A549 (cell line): ENCODE results near the gene ADAMTS2. TPM values are rescaled to one million over a fixed set of nuclear protein-coding genes. Genes with fewer than 3 reads are reported as not detected.
"Not testable (repeated sequence)": the region's sequence is repeated elsewhere in the genome, so short reads cannot be mapped to it uniquely, and the experiment has no call there.

Source experiments
- ATAC-seq, 2 experiments: fragments of 200-7000 bp in 1 of 2; fragments of >200 bp in 1 of 2; cut with Nextera tagmentation in 1 of 2; cut with Tn5 transposase in 1 of 2; 3 replicates each; pipeline versions ENCODE4 v1.8.0 to v1.9.1; 2018 to 2020; ENCODE audit warnings: mild to moderate bottlenecking in 1 of 2, moderate library complexity in 1 of 2
- CTCF ChIA-PET: fragments of 300-600 bp; sonication (Branson Sonifier 250); formaldehyde crosslinking; extraction: SDS; loops from one replicate; lab custom pipeline; 2021; ENCODE audit warnings: antibody characterized with exemption, inconsistent platforms; lab: Yijun Ruan, JAX
- POLR2A ChIA-PET: fragments of 350-600 bp; formaldehyde crosslinking; extraction: SDS; loops from one replicate; lab custom pipeline; 2021; ENCODE audit warnings: antibody characterized with exemption, inconsistent platforms; lab: Yijun Ruan, JAX
- DNase-seq, 2 experiments: peaks; one replicate each; pipeline versions ENCODE4 v3.0.0 to v3.0.0-alpha.2; 2011 to 2016; ENCODE audit warnings: low read depth in 1 of 2, low spot score in 1 of 2
- FAIRE-seq: peaks from 2 replicates; lab custom pipeline; 2011; peaks lifted over from hg19 to GRCh38; lab: Jason Lieb, UNC
- H3K27ac ChIP-seq, 2 experiments: fragments of >200 bp; sonication (Bioruptor Twin); formaldehyde crosslinking; 3 replicates each; pipeline ENCODE4 v1.5.1; 2016 to 2017
- H3K4me1 ChIP-seq: fragments of >200 bp; sonication (Bioruptor Twin); formaldehyde crosslinking; 3 replicates; pipeline ENCODE4 v1.6.1; 2016
- H3K4me2 ChIP-seq: fragments of >200 bp; sonication (Bioruptor Twin); formaldehyde crosslinking; 3 replicates; pipeline ENCODE4 v1.6.1; 2016
- H3K4me3 ChIP-seq: fragments of >200 bp; sonication (Bioruptor Twin); formaldehyde crosslinking; 3 replicates; pipeline ENCODE4 v1.5.1; 2016
- H3K9me3 ChIP-seq: fragments of >200 bp; sonication (Bioruptor Twin); formaldehyde crosslinking; 3 replicates; pipeline ENCODE4 v1.6.1; 2016
- ATOH8 ChIP-seq: fragments of 250-450 bp; sonication (Bioruptor Pico); IDR thresholded peaks from 2 replicates; pipeline ENCODE4 v1.5.0; 2020; ENCODE audit warnings: low read depth, mild to moderate bottlenecking, moderate library complexity
- CHD4 ChIP-seq: fragments of 200-600 bp; sonication (generic); IDR thresholded peaks from 2 replicates; pipeline ENCODE4 v1.6.1; 2016; ENCODE audit warnings: antibody characterized with exemption, mild to moderate bottlenecking, borderline replicate concordance
- EHF ChIP-seq: fragments of 250-450 bp; sonication (Bioruptor Pico); IDR thresholded peaks from 2 replicates; pipeline ENCODE4 v1.5.0; 2020; ENCODE audit warnings: mild to moderate bottlenecking
- EHMT2 ChIP-seq: fragments of 200-600 bp; sonication (generic); IDR thresholded peaks from 2 replicates; pipeline ENCODE4 v1.6.1; 2016; ENCODE audit warnings: antibody characterized with exemption, low read depth, mild to moderate bottlenecking, moderate library complexity
- EP300 ChIP-seq, 2 experiments: fragments of >200 bp; sonication (Bioruptor Twin); formaldehyde crosslinking; IDR thresholded peaks; 2 replicates in 1 of 2; 3 replicates in 1 of 2; pipeline ENCODE4 v1.6.1; 2016 to 2017
- ESRRA ChIP-seq: fragments of 150-350 bp; IDR thresholded peaks from 2 replicates; pipeline ENCODE4 v1.6.1; 2014; ENCODE audit warnings: mild to moderate bottlenecking, low read length, borderline replicate concordance
- FOSB ChIP-seq: fragments of 250-450 bp; sonication (Bioruptor Pico); IDR thresholded peaks from 2 replicates; pipeline ENCODE4 v1.5.0; 2020; ENCODE audit warnings: mild to moderate bottlenecking, moderate library complexity
- FOXS1 ChIP-seq: fragments of 250-450 bp; sonication (Bioruptor Pico); IDR thresholded peaks from 2 replicates; pipeline ENCODE4 v1.5.0; 2020; ENCODE audit warnings: mild to moderate bottlenecking, moderate library complexity
- HOXA7 ChIP-seq: fragments of 250-450 bp; sonication (Bioruptor Pico); IDR thresholded peaks from 2 replicates; pipeline ENCODE4 v1.5.0; 2020; ENCODE audit warnings: mild to moderate bottlenecking, moderate library complexity
- NR3C1 ChIP-seq: fragments of >200 bp; sonication (Bioruptor Twin); formaldehyde crosslinking; IDR thresholded peaks from 3 replicates; pipeline ENCODE4 v1.6.1; 2017
- POLR2AphosphoS2 ChIP-seq: conservative IDR thresholded peaks from 2 replicates; pipeline ENCODE4 v1.6.1; 2012; ENCODE audit warnings: low read length, improper control_type of control experiment, inconsistent platforms
- RARB ChIP-seq: fragments of 250-450 bp; sonication (Bioruptor Pico); IDR thresholded peaks from 2 replicates; pipeline ENCODE4 v1.8.0; 2021; ENCODE audit warnings: mild to moderate bottlenecking, moderate library complexity
- RCOR1 ChIP-seq: fragments of 150-350 bp; IDR thresholded peaks from 2 replicates; pipeline ENCODE4 v1.6.1; 2014; ENCODE audit warnings: antibody characterized with exemption, low read length, low read depth
- SMC3 ChIP-seq: fragments of >200 bp; sonication (Bioruptor Twin); formaldehyde crosslinking; IDR thresholded peaks from 3 replicates; pipeline ENCODE4 v1.6.1; 2018; ENCODE audit warnings: inconsistent platforms
- SREBF2 ChIP-seq: fragments of 450-650 bp; IDR thresholded peaks from 2 replicates; pipeline ENCODE4 v1.6.1; 2014; ENCODE audit warnings: mild to moderate bottlenecking, moderate library complexity
- TFCP2L1 ChIP-seq: fragments of 250-450 bp; sonication (Bioruptor Pico); IDR thresholded peaks from 2 replicates; pipeline ENCODE4 v1.5.0; 2021; ENCODE audit warnings: mild to moderate bottlenecking
- TP53 ChIP-seq: fragments of 250-450 bp; sonication (Bioruptor Pico); IDR thresholded peaks from 2 replicates; pipeline ENCODE4 v1.5.0; 2021; ENCODE audit warnings: mild to moderate bottlenecking, moderate library complexity
- USF2 ChIP-seq: fragments of 450-650 bp; IDR thresholded peaks from 2 replicates; pipeline ENCODE4 v1.6.1; 2014; ENCODE audit warnings: antibody characterized with exemption
- ZC3H11A ChIP-seq: fragments of 450-650 bp; IDR thresholded peaks from 2 replicates; pipeline ENCODE4 v1.6.1; 2014; ENCODE audit warnings: antibody characterized with exemption, mild to moderate bottlenecking
- ZSCAN20 ChIP-seq: fragments of 250-450 bp; sonication (Bioruptor Pico); IDR thresholded peaks from 2 replicates; pipeline ENCODE4 v1.8.0; 2022; ENCODE audit warnings: mild to moderate bottlenecking, moderate library complexity
- WGBS: methylation state at CpG from one replicate; pipeline ENCODE4 v1.1.6; 2017; ENCODE audit errors: missing lambda C conversion rate; 5-methylcytosine and 5-hydroxymethylcytosine counted together
- polyA plus RNA-seq, 4 experiments: library from polyadenylated mRNA; depleted of rRNA in 3 of 4; stranded (reverse); fragments of >200 nt; fragmentation: RNase III in 1 of 4; extraction: RNeasy Plus Mini Kit Qiagen cat#74134 plus additional on column Dnase treatment in 1 of 4; gene quantifications; 2 replicates in 3 of 4; 3 replicates in 1 of 4; pipeline ENCODE4 v1.2.3, GENCODE V29; 2011 to 2017

The ADAMTS2 gene
- polyA plus RNA-seq, 2 of the 4 experiments (the other 2 are of a cell fraction), result not detected

- 25% methylated on average over 7 of the region's 10 CpGs for WGBS
- no peak overlapping the region for H3K4me2 ChIP-seq
- no peak overlapping the region for H3K4me3 ChIP-seq
- no peak overlapping the region for H3K27ac ChIP-seq
- H3K4me1 ChIP-seq, result no peaks in the 10 kb centered on the region
- no peak for FAIRE-seq
- ChIA-PET CTCF (interaction anchor here (0.8 kb wide), 1 partner anchor 9 kb away, joined by 3 read pairs; no protein-coding TSS in a partner anchor), POLR2A (no interaction called here)
- no peaks in the 10 kb centered on the region; the same call in 1 of the 3 replicates for H3K9me3 ChIP-seq
- no peak for TF ChIP-seq ZSCAN20
- TF ChIP-seq POLR2AphosphoS2, result no peak
- no peak for TF ChIP-seq ATOH8
- TF ChIP-seq RCOR1, result no peak
- DNase-seq, result no peak
- ATAC-seq, result no peak
Measured at GRCh38 chr5:179287631-179288030, 57.6 kb downstream of the ADAMTS2 start.

- WGBS, result 50% methylated on average over 12 of the region's 13 CpGs
- POLR2A ChIA-PET, result no interaction called here
- H3K4me3 ChIP-seq, result no peak overlapping the region
- no peak for TF ChIP-seq TFCP2L1 (CRISPR knock-in tag)
- no peak for TF ChIP-seq SREBF2
- TF ChIP-seq SMC3, result no peak
- no peak for TF ChIP-seq RARB (CRISPR knock-in tag)
- TF ChIP-seq EHMT2, result no peak
- no peak for TF ChIP-seq ESRRA
- TF ChIP-seq FOSB, result no peak
- TF ChIP-seq EP300 (IDR thresholded peaks at IDR 0.05), result no peak
- no peak for TF ChIP-seq USF2
- TF ChIP-seq FOXS1 (CRISPR knock-in tag), result no peak
- TF ChIP-seq EHF (CRISPR knock-in tag), result no peak
- TF ChIP-seq CHD4, result no peak
- no peak for TF ChIP-seq NR3C1
- no peak for TF ChIP-seq HOXA7 (CRISPR knock-in tag)
- no peak overlapping the region for H3K27ac ChIP-seq
- H3K9me3 ChIP-seq, result no peaks in the 10 kb centered on the region; the same call in 1 of the 3 replicates
- no peak; a peak in 1 of 6 replicates for ATAC-seq
- FAIRE-seq, result no peak
- H3K4me2 ChIP-seq, result no peak overlapping the region
- no peak for DNase-seq
- CTCF ChIA-PET, result interaction anchor here (0.8 kb wide), 1 partner anchor 8 kb away, joined by 3 read pairs; no protein-coding TSS in a partner anchor
- no peaks in the 10 kb centered on the region for H3K4me1 ChIP-seq
Measured at GRCh38 chr5:179287071-179287470, 58.2 kb downstream of the ADAMTS2 start.

- 64% methylated on average over 11 of the region's 11 CpGs for WGBS
- DNase-seq, FAIRE-seq, H3K9me3 ChIP-seq, H3K4me1 ChIP-seq, H3K27ac ChIP-seq, ATAC-seq, H3K4me3 ChIP-seq, POLR2A ChIA-PET, CTCF ChIA-PET, H3K4me2 ChIP-seq: not testable (repeated sequence)
Measured at GRCh38 chr5:179285776-179286162, 59.5 kb downstream of the ADAMTS2 start.

GRCh38 chr5:179284751-179285631, 60.3 kb downstream of the ADAMTS2 start:
- no peak for ATAC-seq
- Histone ChIP-seq H3K27ac (no peak overlapping the region), H3K4me3 (no peak overlapping the region), H3K9me3 (no peaks in the 10 kb centered on the region; the same call in 1 of the 3 replicates), H3K4me1 (no peaks in the 10 kb centered on the region), H3K4me2 (no peak overlapping the region)
- CTCF ChIA-PET, result no interaction called here
- POLR2A ChIA-PET, result no interaction called here
- TF ChIP-seq ZC3H11A (no peak), TP53 (CRISPR knock-in tag) (no peak), NR3C1 (no peak), HOXA7 (CRISPR knock-in tag) (no peak)
- WGBS, result 51% methylated on average over 23 of the region's 23 CpGs
- no peak for FAIRE-seq
- no peak for DNase-seq

GRCh38 chr5:179283908-179284307, 61.4 kb downstream of the ADAMTS2 start:
- H3K4me3 ChIP-seq, H3K4me2 ChIP-seq, CTCF ChIA-PET, H3K27ac ChIP-seq, H3K4me1 ChIP-seq, H3K9me3 ChIP-seq, ATAC-seq, FAIRE-seq, DNase-seq, POLR2A ChIA-PET: not testable (repeated sequence)
- 36% methylated on average over 10 of the region's 10 CpGs for whole genome bisulfite sequencing
